Neural cell (in vitro differentiated cells): ENCODE data around the gene PRKAR1B. TPM values are rescaled to one million over a fixed set of nuclear protein-coding genes. Genes with fewer than 3 reads are reported as not detected.

ENCODE experiments used
- H2AFZ ChIP-seq: fragments of 200-600, 300-800 bp; sonication (generic), shearing (Covaris generic); 2 replicates; pipeline ENCODE4 v1.6.0; 2014; ENCODE audit warnings: low read depth, mild to moderate bottlenecking, antibody characterized with exemption, low read length, moderate library complexity
- H3F3A ChIP-seq: fragments of 200-600 bp; shearing (Covaris generic); 2 replicates; pipeline ENCODE4 v1.6.1; 2016; ENCODE audit warnings: mild to moderate bottlenecking, moderate library complexity, mixed read lengths, antibody characterized with exemption, low read length; ENCODE audit not compliant: insufficient read depth, poor library complexity, severe bottlenecking
- H3K27ac ChIP-seq: fragments of 200-600, 300-800 bp; sonication (generic), shearing (Covaris generic); 2 replicates; pipeline ENCODE4 v1.5.1; 2014; ENCODE audit warnings: mild to moderate bottlenecking, low read length, moderate library complexity
- H3K27me3 ChIP-seq: fragments of 300-800, 200-600 bp; sonication (generic), shearing (Covaris generic); 2 replicates; pipeline ENCODE4 v1.6.0; 2014; ENCODE audit warnings: mild to moderate bottlenecking, low read depth, low read length, moderate library complexity; ENCODE audit not compliant: insufficient read depth
- H3K36me3 ChIP-seq: fragments of 300-800, 200-600 bp; sonication (generic), shearing (Covaris generic); 2 replicates; pipeline ENCODE4 v1.5.1; 2014; ENCODE audit warnings: mild to moderate bottlenecking, antibody characterized with exemption, low read length, moderate library complexity; ENCODE audit not compliant: insufficient read depth
- H3K4me2 ChIP-seq: fragments of 300-800, 200-600 bp; sonication (generic), shearing (Covaris generic); 2 replicates; pipeline ENCODE4 v1.6.0; 2014; ENCODE audit warnings: mild to moderate bottlenecking, low read length
- H3K4me3 ChIP-seq: fragments of 300-800, 200-600 bp; sonication (generic), shearing (Covaris generic); 2 replicates; pipeline ENCODE4 v1.5.1; 2014; ENCODE audit warnings: mild to moderate bottlenecking, low read length, moderate library complexity
- H3K79me2 ChIP-seq: fragments of 200-600 bp; shearing (Covaris generic); replicated peaks from 2 replicates; pipeline ENCODE4 v1.6.0; 2014; ENCODE audit warnings: mild to moderate bottlenecking, low read length, moderate library complexity; ENCODE audit not compliant: insufficient read depth
- H3K9ac ChIP-seq: fragments of 300-800, 200-600 bp; sonication (generic), shearing (Covaris generic); 2 replicates; pipeline ENCODE4 v1.6.1; 2016; ENCODE audit warnings: mild to moderate bottlenecking, low read length, mixed read lengths
- H3K9me2 ChIP-seq: fragments of 200-600 bp; shearing (Covaris generic); 2 replicates; pipeline ENCODE4 v1.6.1; 2016; ENCODE audit warnings: mild to moderate bottlenecking, low read length, mixed read lengths; ENCODE audit not compliant: insufficient read depth
- H3K9me3 ChIP-seq: fragments of 200-600, 300-800 bp; sonication (generic), shearing (Covaris generic); 2 replicates; pipeline ENCODE4 v1.6.1; 2016; ENCODE audit warnings: mild to moderate bottlenecking, mixed run types, low read length, moderate library complexity, mixed read lengths
- H4K20me1 ChIP-seq: fragments of 200-600 bp; shearing (Covaris generic); 2 replicates; pipeline ENCODE4 v1.6.1; 2016; ENCODE audit warnings: mild to moderate bottlenecking, mixed run types; ENCODE audit not compliant: insufficient read depth
- EP300 ChIP-seq: fragments of 450-650 bp; conservative IDR thresholded peaks from 2 replicates; pipeline ENCODE4 v1.6.1; 2014; ENCODE audit warnings: antibody characterized with exemption, mild to moderate bottlenecking, moderate library complexity; ENCODE audit not compliant: poor library complexity, severe bottlenecking
- EZH2 ChIP-seq: fragments of 200-600, 300-800 bp; shearing (Covaris generic), sonication (generic); IDR thresholded peaks from 2 replicates; pipeline ENCODE4 v1.6.1; 2014; ENCODE audit warnings: antibody characterized with exemption, low read length, borderline replicate concordance, mild to moderate bottlenecking; ENCODE audit not compliant: insufficient read depth, poor library complexity, severe bottlenecking
- MXI1 ChIP-seq: fragments of 450-650 bp; conservative IDR thresholded peaks from 2 replicates; pipeline ENCODE4 v1.6.1; 2014; ENCODE audit warnings: antibody characterized with exemption, mild to moderate bottlenecking; ENCODE audit not compliant: poor library complexity, severe bottlenecking
- POLR2AphosphoS5 ChIP-seq: IDR thresholded peaks from 2 replicates; pipeline ENCODE4 v1.6.1; 2012
- RAD21 ChIP-seq: fragments of 450-650 bp; conservative IDR thresholded peaks from 2 replicates; pipeline ENCODE4 v1.6.1; 2014; ENCODE audit warnings: antibody characterized with exemption, mild to moderate bottlenecking, moderate library complexity
- SMC3 ChIP-seq: fragments of 450-650 bp; conservative IDR thresholded peaks from 2 replicates; pipeline ENCODE4 v1.6.1; 2014; ENCODE audit warnings: antibody characterized with exemption, mild to moderate bottlenecking, moderate library complexity; ENCODE audit not compliant: poor library complexity
- TAF1 ChIP-seq: IDR thresholded peaks from 2 replicates; pipeline ENCODE4 v1.6.1; 2012; ENCODE audit warnings: low read depth
- polyA plus RNA-seq: library from polyadenylated mRNA; depleted of rRNA; stranded (reverse); fragments of >200 nt; gene quantifications from 2 replicates; pipeline ENCODE4 v1.2.3, GENCODE V29; 2014
- TF ChIP-seq, protein P1 (sequence below): fragments of 450-650 bp; IDR thresholded peaks from 2 replicates; pipeline ENCODE4 v1.5.1; 2014; ENCODE audit warnings: antibody characterized with exemption, mild to moderate bottlenecking, moderate library complexity; ENCODE audit not compliant: poor library complexity, severe bottlenecking
- TF ChIP-seq, protein P2 (sequence below): IDR thresholded peaks from 2 replicates; pipeline ENCODE4 v1.6.1; 2012; ENCODE audit warnings: borderline replicate concordance

PRKAR1B gene
- polyA plus RNA-seq, 1 donor from 2014 or later = 38.6 TPM

DNA sequence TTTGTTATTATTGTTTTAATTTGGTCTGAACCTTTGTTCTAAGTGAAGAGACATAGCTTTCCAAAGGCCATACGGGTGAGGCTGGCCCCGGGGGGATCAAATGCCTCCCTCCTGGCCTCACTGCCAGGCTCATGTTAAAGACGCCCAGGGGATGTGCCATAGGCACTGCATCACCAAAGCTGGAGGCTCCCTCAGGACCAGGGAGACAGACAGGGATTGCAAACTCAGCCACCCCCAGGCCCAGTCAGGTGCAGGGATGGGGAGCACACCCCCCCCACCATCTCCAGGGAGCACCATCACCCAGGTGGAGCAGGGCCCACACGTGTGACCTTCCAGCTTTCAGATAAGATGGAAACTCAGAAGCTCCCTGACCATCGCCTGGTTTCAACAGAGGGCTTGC lies 96.5 kb downstream of the PRKAR1B start (continued):
- TF ChIP-seq EP300 = no peak
- TF ChIP-seq SMC3 = no peak

- H3K4me2 ChIP-seq = no peak overlapping the region
- H3K4me3 ChIP-seq = no peak overlapping the region
- H3K36me3 ChIP-seq = no peaks in the 10 kb centered on the region
- no peak overlapping the region for H2AFZ ChIP-seq
- H3K27ac ChIP-seq = no peak overlapping the region
- TF ChIP-seq SMC3 = no peak
- TF ChIP-seq POLR2AphosphoS5 = no peak
- no peak for TF ChIP-seq RAD21
- TF ChIP-seq, protein P1, sequence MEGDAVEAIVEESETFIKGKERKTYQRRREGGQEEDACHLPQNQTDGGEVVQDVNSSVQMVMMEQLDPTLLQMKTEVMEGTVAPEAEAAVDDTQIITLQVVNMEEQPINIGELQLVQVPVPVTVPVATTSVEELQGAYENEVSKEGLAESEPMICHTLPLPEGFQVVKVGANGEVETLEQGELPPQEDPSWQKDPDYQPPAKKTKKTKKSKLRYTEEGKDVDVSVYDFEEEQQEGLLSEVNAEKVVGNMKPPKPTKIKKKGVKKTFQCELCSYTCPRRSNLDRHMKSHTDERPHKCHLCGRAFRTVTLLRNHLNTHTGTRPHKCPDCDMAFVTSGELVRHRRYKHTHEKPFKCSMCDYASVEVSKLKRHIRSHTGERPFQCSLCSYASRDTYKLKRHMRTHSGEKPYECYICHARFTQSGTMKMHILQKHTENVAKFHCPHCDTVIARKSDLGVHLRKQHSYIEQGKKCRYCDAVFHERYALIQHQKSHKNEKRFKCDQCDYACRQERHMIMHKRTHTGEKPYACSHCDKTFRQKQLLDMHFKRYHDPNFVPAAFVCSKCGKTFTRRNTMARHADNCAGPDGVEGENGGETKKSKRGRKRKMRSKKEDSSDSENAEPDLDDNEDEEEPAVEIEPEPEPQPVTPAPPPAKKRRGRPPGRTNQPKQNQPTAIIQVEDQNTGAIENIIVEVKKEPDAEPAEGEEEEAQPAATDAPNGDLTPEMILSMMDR = no peak
- no peak for TF ChIP-seq EZH2
- TF ChIP-seq, protein P2, sequence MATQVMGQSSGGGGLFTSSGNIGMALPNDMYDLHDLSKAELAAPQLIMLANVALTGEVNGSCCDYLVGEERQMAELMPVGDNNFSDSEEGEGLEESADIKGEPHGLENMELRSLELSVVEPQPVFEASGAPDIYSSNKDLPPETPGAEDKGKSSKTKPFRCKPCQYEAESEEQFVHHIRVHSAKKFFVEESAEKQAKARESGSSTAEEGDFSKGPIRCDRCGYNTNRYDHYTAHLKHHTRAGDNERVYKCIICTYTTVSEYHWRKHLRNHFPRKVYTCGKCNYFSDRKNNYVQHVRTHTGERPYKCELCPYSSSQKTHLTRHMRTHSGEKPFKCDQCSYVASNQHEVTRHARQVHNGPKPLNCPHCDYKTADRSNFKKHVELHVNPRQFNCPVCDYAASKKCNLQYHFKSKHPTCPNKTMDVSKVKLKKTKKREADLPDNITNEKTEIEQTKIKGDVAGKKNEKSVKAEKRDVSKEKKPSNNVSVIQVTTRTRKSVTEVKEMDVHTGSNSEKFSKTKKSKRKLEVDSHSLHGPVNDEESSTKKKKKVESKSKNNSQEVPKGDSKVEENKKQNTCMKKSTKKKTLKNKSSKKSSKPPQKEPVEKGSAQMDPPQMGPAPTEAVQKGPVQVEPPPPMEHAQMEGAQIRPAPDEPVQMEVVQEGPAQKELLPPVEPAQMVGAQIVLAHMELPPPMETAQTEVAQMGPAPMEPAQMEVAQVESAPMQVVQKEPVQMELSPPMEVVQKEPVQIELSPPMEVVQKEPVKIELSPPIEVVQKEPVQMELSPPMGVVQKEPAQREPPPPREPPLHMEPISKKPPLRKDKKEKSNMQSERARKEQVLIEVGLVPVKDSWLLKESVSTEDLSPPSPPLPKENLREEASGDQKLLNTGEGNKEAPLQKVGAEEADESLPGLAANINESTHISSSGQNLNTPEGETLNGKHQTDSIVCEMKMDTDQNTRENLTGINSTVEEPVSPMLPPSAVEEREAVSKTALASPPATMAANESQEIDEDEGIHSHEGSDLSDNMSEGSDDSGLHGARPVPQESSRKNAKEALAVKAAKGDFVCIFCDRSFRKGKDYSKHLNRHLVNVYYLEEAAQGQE = no peak
- no peak for TF ChIP-seq TAF1
- TF ChIP-seq EP300 = no peak
- no peak for TF ChIP-seq MXI1
- H3K9ac ChIP-seq = no peak overlapping the region
- no peaks in the 10 kb centered on the region for H3K9me3 ChIP-seq
- H3F3A ChIP-seq = no peaks in the 10 kb centered on the region
- H3K9me2 ChIP-seq = no peaks in the 10 kb centered on the region
- H4K20me1 ChIP-seq = no peaks in the 10 kb centered on the region
- H3K79me2 ChIP-seq = no peaks in the 10 kb centered on the region
- no peaks in the 10 kb centered on the region for H3K27me3 ChIP-seq
Observed at GRCh38 chr7:630111-630511, 97.0 kb downstream of the PRKAR1B start.

GRCh38 chr7:628826-629225 lies 98.3 kb downstream of the PRKAR1B start:
- H3K9me3 ChIP-seq = no peaks in the 10 kb centered on the region
- H3K79me2 ChIP-seq = no peaks in the 10 kb centered on the region
- H3K9me2 ChIP-seq = no peaks in the 10 kb centered on the region
- H3K27me3 ChIP-seq = no peaks in the 10 kb centered on the region
- H3K4me3 ChIP-seq = no peak overlapping the region
- TF ChIP-seq EP300 = no peak
- TF ChIP-seq EZH2 = no peak
- TF ChIP-seq TAF1 = no peak
- TF ChIP-seq, protein P2 = no peak
- TF ChIP-seq RAD21 = no peak
- no peak for TF ChIP-seq MXI1
- TF ChIP-seq, protein P1 = no peak
- TF ChIP-seq POLR2AphosphoS5 = no peak
- no peak for TF ChIP-seq SMC3
- no peak overlapping the region for H3K4me2 ChIP-seq
- no peak overlapping the region for H3K27ac ChIP-seq
- no peaks in the 10 kb centered on the region for H3K36me3 ChIP-seq
- H2AFZ ChIP-seq = no peak overlapping the region
- no peak overlapping the region for H3K9ac ChIP-seq
- H3F3A ChIP-seq = no peaks in the 10 kb centered on the region
- H4K20me1 ChIP-seq = no peaks in the 10 kb centered on the region
